Thyroid gland (tissue), 4 donors: ENCODE measurements around the gene METRNL. TPM values are rescaled to one million over a fixed set of nuclear protein-coding genes. Genes with fewer than 3 reads are reported as not detected.
A peak's percentile ranks its signal among the peaks of the same experiment; 100 is the strongest.
"Not testable (repeated sequence)": the region's sequence is repeated elsewhere in the genome, so short reads cannot be mapped to it uniquely, and the experiment has no call there.

Experiments
- DNase-seq, 2 donors: peaks; one replicate each; pipeline ENCODE4 v3.0.0-alpha.2; 2019
- H3K27ac ChIP-seq, 3 donors: fragments of 200-600 bp; sonication (generic); 1 replicate in 2 of 3; 2 replicates in 1 of 3; pipeline ENCODE4 v1.5.1; 2016 to 2019; ENCODE audit warnings: mild to moderate bottlenecking in 1 of 3, moderate library complexity in 1 of 3
- H3K27me3 ChIP-seq: fragments of 200-600 bp; sonication (generic); one replicate; pipeline ENCODE4 v1.5.1; 2019
- H3K36me3 ChIP-seq, 2 donors: fragments of 200-600 bp; sonication (generic); one replicate each; pipeline ENCODE4 v1.5.1; 2016 to 2019
- H3K4me1 ChIP-seq, 2 donors: fragments of 200-600 bp; sonication (generic); one replicate each; pipeline ENCODE4 v1.5.1; 2017 to 2019
- H3K4me3 ChIP-seq, 3 donors: fragments of 200-600 bp; sonication (generic); replicated peaks in 1 of 3; 1 replicate in 2 of 3; 2 replicates in 1 of 3; pipeline ENCODE4 v1.5.1; 2016; ENCODE audit warnings: mild to moderate bottlenecking in 1 of 3
- H3K9me3 ChIP-seq: fragments of 200-600 bp; sonication (generic); one replicate; pipeline ENCODE4 v1.5.1; 2017
- CTCF ChIP-seq, 6 experiments: fragments of 200-600 bp in 3 of 6; fragments of 450-650 bp in 3 of 6; sonication (generic) in 3 of 6; IDR thresholded peaks; one replicate each; pipeline ENCODE4 v1.5.1; 2016 to 2019; ENCODE audit warnings: antibody characterized with exemption in 6 of 6, mild to moderate bottlenecking in 2 of 6, inconsistent platforms in 1 of 6, moderate library complexity in 1 of 6
- POLR2A ChIP-seq, 2 donors: fragments of 450-650 bp; IDR thresholded peaks; one replicate each; pipeline ENCODE4 v1.6.1; 2017; ENCODE audit warnings: antibody characterized with exemption in 2 of 2, mild to moderate bottlenecking in 2 of 2, moderate library complexity in 1 of 2
- WGBS, 2 donors: methylation state at CpG; one replicate each; pipeline ENCODE4 v1.1.5; 2017; 5-methylcytosine and 5-hydroxymethylcytosine counted together
- intact Hi-C: fragments of 100-400 bp; cut with DNase I; formaldehyde crosslinking; loops from one replicate; pipeline ENCODE4 v1.15.1; 2023
- total RNA-seq, 4 donors: library from RNA; depleted of rRNA; stranded (reverse); fragments of >200 nt; gene quantifications; one replicate each; pipeline ENCODE4 v1.2.3, GENCODE V29; 2016

The METRNL gene
- total RNA-seq, 4 donors from 2014 or later: 57.5 to 89.7 (median 73.3) TPM

DNA sequence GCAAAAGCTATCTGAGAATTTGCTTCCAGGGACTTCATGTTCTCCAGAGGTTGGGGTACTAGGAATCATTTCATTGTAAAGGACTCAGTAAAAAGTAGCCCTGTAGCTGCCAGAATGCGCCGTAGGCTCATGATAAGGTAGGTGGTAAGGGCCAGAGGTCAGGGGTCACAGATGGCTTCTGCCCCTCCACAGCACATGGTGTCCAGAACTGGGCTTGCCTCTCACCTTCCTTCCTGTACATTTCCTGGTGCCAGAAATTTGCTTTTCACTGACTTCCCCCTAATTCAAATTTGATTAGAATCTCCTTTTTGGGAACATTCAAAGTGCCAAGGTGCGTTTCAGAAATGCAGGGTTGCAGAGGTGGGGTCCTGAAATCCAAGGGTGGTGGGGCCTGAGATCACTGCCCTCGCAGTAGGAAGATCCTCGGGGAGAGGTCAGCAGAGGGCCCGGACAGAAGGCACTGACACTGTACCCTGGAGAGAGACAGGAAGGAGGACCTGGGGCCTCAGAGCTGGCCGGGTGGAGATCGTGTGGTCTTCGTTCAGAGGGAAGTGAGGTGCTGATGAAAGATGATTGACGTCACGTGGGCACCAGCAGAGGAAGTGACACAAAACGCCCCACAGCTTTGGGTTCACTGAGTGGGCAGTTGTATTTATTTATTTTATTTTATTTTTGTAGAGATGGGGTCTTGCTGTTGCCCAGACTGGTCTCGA is 25.5 kb upstream of the METRNL start:
- TF ChIP-seq CTCF (IDR thresholded peaks at IDR 0.05): no peak
- no peak for TF ChIP-seq POLR2A (IDR thresholded peaks at IDR 0.05)
- Histone ChIP-seq H3K4me1 (peaks cover 27 to 45% of the 10 kb centered on the region in 2 donors), H3K36me3 (no peaks in the 10 kb centered on the region), H3K4me3 (no peak overlapping the region), H3K27me3 (no peaks in the 10 kb centered on the region), H3K9me3 (no peaks in the 10 kb centered on the region), H3K27ac (peak overlapping the region in 2 of 3 donors; percentile 60 to 75)
- no peak for DNase-seq
- WGBS, 2 donors: 79 to 80% methylated on average over 13 of the region's 13 CpGs
- intact Hi-C loops: no loop called here

DNA sequence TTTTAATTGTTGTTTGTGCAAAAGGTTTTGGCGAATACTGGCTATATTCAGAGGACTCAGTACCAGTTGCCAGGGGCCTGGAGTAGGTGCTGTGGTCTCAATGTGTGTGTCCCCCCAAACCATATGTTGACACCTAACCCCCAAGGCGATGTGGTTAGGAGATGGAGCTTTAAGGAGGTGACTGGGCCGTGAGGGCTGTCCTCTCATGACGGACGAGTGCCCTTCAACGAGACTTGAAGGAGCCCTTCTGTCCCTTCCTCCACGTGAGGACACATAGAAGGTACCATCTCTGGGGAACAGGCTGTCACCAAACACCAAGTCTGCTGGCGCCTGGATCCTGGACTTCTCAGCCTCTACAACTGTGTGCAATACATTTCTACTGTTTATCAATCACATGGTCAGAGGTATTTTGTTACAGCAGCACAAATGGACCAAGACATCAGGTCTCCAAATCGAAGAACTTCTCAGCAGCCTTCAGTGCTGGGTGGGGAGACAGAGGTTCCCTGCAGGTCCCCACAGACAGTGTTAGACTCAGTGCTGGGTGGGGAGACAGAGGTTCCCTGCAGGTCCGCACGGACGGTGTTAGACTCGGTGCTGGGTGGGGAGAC is 24.8 kb upstream of the METRNL start:
- TF ChIP-seq CTCF (IDR thresholded peaks at IDR 0.05): no peak
- TF ChIP-seq POLR2A (IDR thresholded peaks at IDR 0.05): no peak
- Histone ChIP-seq H3K27ac (no peak overlapping the region), H3K4me1 (peaks cover 27 to 38% of the 10 kb centered on the region in 2 donors)

GRCh38 chr17:83055176-83055575 is 24.2 kb upstream of the METRNL start:
- H3K27me3 ChIP-seq, intact Hi-C loops, DNase-seq, H3K9me3 ChIP-seq, H3K4me3 ChIP-seq, H3K36me3 ChIP-seq, H3K27ac ChIP-seq: not testable (repeated sequence)
- peaks cover 27 to 38% of the 10 kb centered on the region in 2 donors for H3K4me1 ChIP-seq
- WGBS, 2 donors: 87 to 94% methylated on average over 3 to 12 of the region's 25 CpGs

More for the DNA sequence above, 24.8 kb upstream of the METRNL start:
- Histone ChIP-seq H3K9me3 (no peaks in the 10 kb centered on the region), H3K36me3 (no peaks in the 10 kb centered on the region), H3K4me3 (no peak overlapping the region), H3K27me3 (no peaks in the 10 kb centered on the region)
- intact Hi-C loops: no loop called here
- DNase-seq: no peak
- WGBS, 2 donors: 86 to 95% methylated on average over 11 to 13 of the region's 13 CpGs

DNA sequence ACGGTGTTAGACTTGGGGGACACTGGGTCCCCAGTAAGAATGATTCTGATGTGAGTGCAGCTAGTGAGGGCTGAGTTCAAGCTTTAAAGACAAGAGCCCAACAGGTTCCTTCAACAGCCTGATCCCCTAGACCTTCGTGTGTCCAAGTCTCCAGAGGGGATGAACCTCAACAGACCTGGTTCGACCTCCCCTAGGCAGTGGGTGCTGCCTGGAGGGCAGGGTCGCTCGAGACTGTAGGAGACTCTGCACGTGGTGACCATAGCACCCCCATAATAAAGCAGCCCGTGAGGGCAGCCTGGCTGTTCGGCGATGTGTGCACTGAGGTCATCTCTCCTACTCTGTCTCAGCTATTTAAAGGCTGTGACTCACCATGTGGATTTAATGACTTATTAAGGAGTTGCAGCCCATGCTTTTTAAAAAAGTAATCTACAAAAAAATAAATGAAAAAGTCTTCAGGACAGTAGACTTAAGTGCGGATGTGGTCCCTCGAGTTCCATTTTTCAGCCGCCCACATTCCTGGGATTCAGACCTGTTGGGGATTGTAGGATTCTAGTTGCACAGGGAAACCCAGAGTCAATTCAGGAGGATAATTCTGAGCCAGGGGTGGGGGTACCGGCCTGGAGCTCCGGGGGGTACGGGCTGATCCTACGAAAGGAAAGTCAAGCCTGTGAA is 23.4 kb upstream of the METRNL start:
- no peaks in the 10 kb centered on the region for H3K27me3 ChIP-seq
- intact Hi-C loops: no loop called here
- no peaks in the 10 kb centered on the region for H3K9me3 ChIP-seq
- TF ChIP-seq CTCF (IDR thresholded peaks at IDR 0.05): no peak
- H3K36me3 ChIP-seq: no peaks in the 10 kb centered on the region
- H3K4me1 ChIP-seq: peaks cover 23 to 31% of the 10 kb centered on the region in 2 donors
- no peak for DNase-seq
- no peak overlapping the region for H3K27ac ChIP-seq
- 69 to 70% methylated on average over 12 to 15 of the region's 16 CpGs for WGBS, 2 donors
- H3K4me3 ChIP-seq: no peak overlapping the region

DNA sequence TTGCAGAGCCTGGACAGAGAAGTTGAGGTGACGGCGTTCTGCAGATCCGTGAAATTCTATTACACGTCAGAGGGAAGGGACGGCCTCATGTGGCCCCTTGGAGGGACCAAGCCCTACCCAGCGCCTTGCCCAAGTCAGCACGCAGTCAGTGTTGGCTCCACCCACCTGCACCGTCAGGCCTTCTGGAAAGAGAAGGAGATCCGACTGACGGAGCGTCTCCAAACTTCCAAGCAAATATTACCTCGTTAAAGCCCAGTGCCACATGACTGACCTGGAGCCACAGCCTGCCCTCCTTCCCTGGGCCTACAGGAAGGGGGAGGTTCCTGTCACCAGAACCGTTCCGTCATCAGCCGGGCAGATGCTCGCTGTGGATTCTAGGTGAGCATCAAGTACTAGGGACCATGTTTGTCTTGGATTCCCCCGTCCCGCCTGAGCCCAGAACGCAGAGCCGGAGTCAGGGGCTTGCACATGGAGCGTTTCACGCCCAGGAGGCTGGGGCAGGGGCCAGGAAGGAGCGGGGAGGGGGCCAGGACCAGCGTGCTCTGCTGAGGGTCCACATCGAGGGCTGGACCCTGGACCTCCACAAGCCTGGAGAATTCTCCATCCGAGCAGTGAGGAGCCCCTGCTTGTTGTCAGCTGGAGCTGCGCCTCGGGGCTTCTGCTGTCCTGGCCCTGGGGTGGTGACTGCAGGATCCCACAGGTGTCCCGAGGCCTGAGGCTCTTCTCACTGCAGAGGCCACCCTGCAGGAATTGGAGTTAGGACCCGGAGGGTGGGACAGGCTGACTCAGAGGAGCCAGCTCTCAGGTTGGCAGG is 22.6 kb upstream of the METRNL start:
- Histone ChIP-seq H3K27me3 (no peaks in the 10 kb centered on the region), H3K27ac (no peak overlapping the region), H3K9me3 (no peaks in the 10 kb centered on the region), H3K4me3 (no peak overlapping the region), H3K4me1 (peaks cover 21 to 29% of the 10 kb centered on the region in 2 donors), H3K36me3 (no peaks in the 10 kb centered on the region)
- intact Hi-C loops: no loop called here
- DNase-seq: no peak
- TF ChIP-seq POLR2A (IDR thresholded peaks at IDR 0.05) (no peak), CTCF (IDR thresholded peaks at IDR 0.05) (no peak)
- WGBS, 2 donors: 83 to 90% methylated on average over 23 to 28 of the region's 30 CpGs
